HEK293 (cell line): Measurements from ENCODE around the gene MYO1C.
A peak's percentile ranks its signal among the peaks of the same experiment; 100 is the strongest.

Experiments used
- CTCF ChIA-PET: fragments of 350-600 bp; formaldehyde crosslinking; extraction: SDS; loops from one replicate; lab custom pipeline; 2021; ENCODE audit warnings: antibody characterized with exemption; lab: Yijun Ruan, JAX
- POLR2A ChIA-PET: fragments of 300-600 bp; formaldehyde crosslinking; extraction: SDS; loops from one replicate; lab custom pipeline; 2020; ENCODE audit warnings: antibody characterized with exemption, inconsistent platforms; lab: Yijun Ruan, JAX
- H3K27ac ChIP-seq: fragments of 200-500 bp; sonication (Bioruptor generic); 2 replicates; pipeline ENCODE4 v1.5.1; 2014; ENCODE audit warnings: low read depth, low read length, control low read depth, inconsistent platforms; ENCODE audit errors: extremely low read depth
- H3K36me3 ChIP-seq, 2 experiments: fragments of 200-500 bp in 1 of 2; sonication (Bioruptor generic) in 1 of 2; 1 replicate in 1 of 2; 2 replicates in 1 of 2; pipeline ENCODE4 v1.5.1; 2014 to 2017; ENCODE audit warnings: inconsistent platforms in 2 of 2, low read length in 2 of 2; ENCODE audit not compliant: control insufficient read depth in 2 of 2, insufficient read depth in 1 of 2
- H3K4me1 ChIP-seq: fragments of 200-500 bp; sonication (Bioruptor generic); 2 replicates; pipeline ENCODE4 v1.5.1; 2014; ENCODE audit warnings: mild to moderate bottlenecking, low read length, inconsistent platforms; ENCODE audit not compliant: control insufficient read depth, insufficient read depth
- H3K4me3 ChIP-seq: 2 replicates; pipeline ENCODE4 v1.5.1; 2011; ENCODE audit warnings: low read depth, mild to moderate bottlenecking, control low read depth, low read length, moderate library complexity
- H3K9me3 ChIP-seq: fragments of 200-500 bp; sonication (Bioruptor generic); 2 replicates; pipeline ENCODE4 v1.5.1; 2014; ENCODE audit warnings: low read depth, low read length, inconsistent platforms; ENCODE audit not compliant: control insufficient read depth, insufficient read depth
- GLIS1 ChIP-seq: fragments of 450-650 bp; formaldehyde crosslinking; IDR thresholded peaks from 2 replicates; pipeline ENCODE4 v1.5.1; 2016; ENCODE audit warnings: missing biosample characterization, missing genetic modification characterization
- GLIS2 ChIP-seq: fragments of 450-650 bp; formaldehyde crosslinking; IDR thresholded peaks from 2 replicates; pipeline ENCODE4 v1.5.1; 2016; ENCODE audit warnings: missing biosample characterization, missing genetic modification characterization
- KLF10 ChIP-seq: fragments of 450-650 bp; IDR thresholded peaks from 2 replicates; pipeline ENCODE4 v1.5.1; 2018; ENCODE audit warnings: missing biosample characterization, mild to moderate bottlenecking, missing genetic modification characterization
- REST ChIP-seq: fragments of 450-650 bp; formaldehyde crosslinking; IDR thresholded peaks from 2 replicates; pipeline ENCODE4 v1.5.1; 2016; ENCODE audit warnings: missing biosample characterization, missing genetic modification characterization
- ZBTB17 ChIP-seq: fragments of 450-650 bp; formaldehyde crosslinking; IDR thresholded peaks from 2 replicates; pipeline ENCODE4 v1.5.1; 2016; ENCODE audit warnings: missing biosample characterization, missing genetic modification characterization
- ZNF140 ChIP-seq: fragments of 450-650 bp; formaldehyde crosslinking; IDR thresholded peaks from 2 replicates; pipeline ENCODE4 v1.5.1; 2016; ENCODE audit warnings: missing biosample characterization, missing genetic modification characterization
- ZNF26 ChIP-seq: fragments of 450-650 bp; formaldehyde crosslinking; IDR thresholded peaks from 2 replicates; pipeline ENCODE4 v1.5.1; 2016; ENCODE audit warnings: missing biosample characterization, missing genetic modification characterization
- ZNF274 ChIP-seq, 2 experiments: fragments of 200-500 bp in 1 of 2; fragments of 450-650 bp in 1 of 2; sonication (Bioruptor generic) in 1 of 2; formaldehyde crosslinking in 1 of 2; IDR thresholded peaks; 2 replicates each; pipeline versions ENCODE4 v1.5.1 to v1.6.1; 2014 to 2016; ENCODE audit warnings: borderline replicate concordance in 1 of 2, inconsistent platforms in 1 of 2, low read length in 1 of 2, missing biosample characterization in 1 of 2, missing genetic modification characterization in 1 of 2
- ZNF292 ChIP-seq: fragments of 450-650 bp; formaldehyde crosslinking; IDR thresholded peaks from 2 replicates; pipeline ENCODE4 v1.5.1; 2016; ENCODE audit warnings: low read depth, missing biosample characterization, missing genetic modification characterization, borderline replicate concordance
- ZNF558 ChIP-seq: fragments of 450-650 bp; formaldehyde crosslinking; IDR thresholded peaks from 2 replicates; pipeline ENCODE4 v1.5.1; 2016; ENCODE audit warnings: missing biosample characterization, missing genetic modification characterization
- ZNF660 ChIP-seq: fragments of 450-650 bp; IDR thresholded peaks from 2 replicates; pipeline ENCODE4 v1.5.1; 2018; ENCODE audit warnings: missing biosample characterization, mild to moderate bottlenecking, missing genetic modification characterization
- ZNF747 ChIP-seq: fragments of 450-650 bp; formaldehyde crosslinking; IDR thresholded peaks from 2 replicates; pipeline ENCODE4 v1.5.1; 2016; ENCODE audit warnings: missing biosample characterization, missing genetic modification characterization
- ZNF776 ChIP-seq: fragments of 450-650 bp; formaldehyde crosslinking; IDR thresholded peaks from 2 replicates; pipeline ENCODE4 v1.5.0; 2017; ENCODE audit warnings: missing biosample characterization, missing genetic modification characterization, borderline replicate concordance
- ZNF791 ChIP-seq: fragments of 450-650 bp; formaldehyde crosslinking; IDR thresholded peaks from 2 replicates; pipeline ENCODE4 v1.5.1; 2016; ENCODE audit warnings: missing biosample characterization, missing genetic modification characterization

MYO1C gene

GRCh38 chr17:1498233-1498632 lies 5.7 kb upstream of the MYO1C start (continued):
- TF ChIP-seq ZBTB17 (tag by site-specific recombination) = no peak

GRCh38 chr17:1497831-1498230 lies 5.3 kb upstream of the MYO1C start:
- POLR2A ChIA-PET = interaction anchor here (1.1 to 3.9 kb wide), 6 partner anchors 10 to 63 kb away, joined by 3 to 11 read pairs (median 8); partner anchors contain the start of gene INPP5K
- CTCF ChIA-PET = interaction anchor here (0.8 kb wide), 2 partner anchors 18 to 133 kb away, joined by 3 to 5 read pairs; partner anchors contain the start of gene INPP5K
- Histone ChIP-seq H3K9me3 (no peaks in the 10 kb centered on the region), H3K4me1 (no peaks in the 10 kb centered on the region), H3K27ac (no peak overlapping the region), H3K4me3 (no peak overlapping the region), H3K36me3 (peaks cover 0 to 48% of the 10 kb centered on the region in 2 experiments; a peak in 2 of 3 replicates)
- no peak for TF ChIP-seq ZNF791
- no peak for TF ChIP-seq ZNF274 (IDR thresholded peaks at IDR 0.05; ENCODE audit: low read length)
- TF ChIP-seq ZNF274 (tag by site-specific recombination; IDR thresholded peaks at IDR 0.05; ENCODE audit: borderline replicate concordance) = no peak
- no peak for TF ChIP-seq ZNF660 (tag by site-specific recombination)
- TF ChIP-seq ZNF776 (tag by site-specific recombination) = no peak
- TF ChIP-seq ZNF26 (tag by site-specific recombination) = no peak

GRCh38 chr17:1496869-1497268 lies 4.4 kb upstream of the MYO1C start:
- Histone ChIP-seq H3K9me3 (no peaks in the 10 kb centered on the region), H3K36me3 (peaks cover 0 to 48% of the 10 kb centered on the region in 2 experiments; a peak in 2 of 3 replicates), H3K27ac (no peak overlapping the region), H3K4me1 (0 out of 2 replicates have a peak, but pooled peaks cover 2% of the 10 kb centered on the region), H3K4me3 (no peak overlapping the region)
- ChIA-PET CTCF (interaction anchor here (0.7 to 0.8 kb wide), 2 partner anchors 8 to 263 kb away, joined by 3 to 4 read pairs; no protein-coding TSS in a partner anchor), POLR2A (interaction anchor here (0.7 to 3.9 kb wide), 3 partner anchors 18 to 34 kb away, joined by 3 to 11 read pairs (median 3); no protein-coding TSS in a partner anchor)
- TF ChIP-seq GLIS2 (tag by site-specific recombination) (0 out of 2 replicates have a peak, but pooled peaks have one; percentile 11), ZNF292 (tag by site-specific recombination) (no peak)

- H3K36me3 ChIP-seq = peaks cover 0 to 48% of the 10 kb centered on the region in 2 experiments; a peak in 2 of 3 replicates
- no peak overlapping the region for H3K4me3 ChIP-seq
- no peaks in the 10 kb centered on the region for H3K9me3 ChIP-seq
- POLR2A ChIA-PET = interaction anchor here (1.1 to 3.9 kb wide), 6 partner anchors 9 to 95 kb away, joined by 3 to 11 read pairs (median 6); partner anchors contain the start of genes INPP5K and YWHAE
- H3K4me1 ChIP-seq = 0 out of 2 replicates have a peak, but pooled peaks cover 3% of the 10 kb centered on the region
- CTCF ChIA-PET = interaction anchor here (1.0 kb wide), 1 partner anchor 130 kb away, joined by 5 read pairs; no protein-coding TSS in a partner anchor
- no peak overlapping the region for H3K27ac ChIP-seq
- TF ChIP-seq ZBTB17 (tag by site-specific recombination) (0 out of 2 replicates have a peak, but pooled peaks have one; percentile 16), REST (tag by site-specific recombination) (no peak), KLF10 (tag by site-specific recombination) (no peak), ZNF747 (no peak), ZNF140 (tag by site-specific recombination) (no peak), ZNF558 (no peak), GLIS1 (tag by site-specific recombination) (peak; percentile 48; the same call in 1 of the 2 replicates)
These were observed 2.9 kb upstream of the MYO1C start for GRCh38 chr17:1495265-1495989.
